ENCODE data around the gene TPD52L2. TPM values are rescaled to one million over a fixed set of nuclear protein-coding genes. Genes with fewer than 3 reads are reported as not detected.

The TPD52L2 gene
- total RNA-seq (53.7 TPM), polyA plus RNA-seq (132 TPM)

DNA sequence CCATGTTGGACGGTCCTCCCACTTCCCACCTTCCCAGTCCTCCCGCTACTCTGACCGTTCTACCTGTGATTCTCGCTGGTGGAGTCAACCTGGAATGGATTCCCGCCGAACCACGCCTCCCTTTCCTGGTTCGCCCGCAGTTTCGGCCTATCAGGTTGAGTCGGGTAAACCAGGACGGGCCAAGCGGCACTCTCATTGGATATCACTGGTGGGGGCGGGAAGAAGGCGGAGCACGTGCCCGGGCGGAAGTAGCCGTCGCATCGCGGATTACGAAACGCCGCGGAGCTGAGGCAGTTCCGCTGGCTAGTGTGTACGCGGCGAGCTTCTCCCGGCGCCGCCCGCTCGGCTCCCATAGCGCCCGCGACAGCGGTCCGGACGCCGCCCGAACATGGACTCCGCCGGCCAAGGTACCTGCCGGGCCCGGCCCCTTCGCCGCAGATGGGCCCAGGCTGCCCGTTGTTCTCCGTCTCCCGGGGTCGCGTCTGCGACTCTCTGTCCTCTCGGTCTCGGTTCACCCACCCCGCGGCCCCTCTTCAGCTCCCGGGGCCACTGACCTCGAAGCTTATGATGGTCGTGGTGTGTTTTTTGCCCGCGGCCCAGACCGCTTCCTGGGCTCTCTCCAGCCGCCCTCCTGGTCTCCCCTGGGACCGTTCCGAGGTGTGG is at the start of gene TPD52L2:
TSS of gene TPD52L2 (plus strand) at position 293 of the 663 bp plus-strand sequence. CDS start at position 389, 96 bp downstream.
- Histone ChIP-seq H3K27ac (ENCODE audit: low read depth) (peak within 1 kb of the TSS; percentile 90), H3K4me3 (ENCODE audit: low read depth, low read length) (peak within 1 kb of the TSS; percentile 68), H3K36me3 (ENCODE audit: insufficient read depth) (no peaks in the 10 kb centered on the region), H3K4me1 (ENCODE audit: insufficient read depth) (no peaks in the 10 kb centered on the region)
- WGBS, result under 1% methylated on average over 68 of the region's 68 CpGs
- DNase-seq (ENCODE audit: extremely low spot score), result peak; percentile 96

GRCh38 chr20:63815615-63816253 is 49.3 kb upstream of the TPD52L2 start:
- Histone ChIP-seq H3K4me3 (ENCODE audit: low read depth, low read length) (no peak overlapping the region), H3K4me1 (ENCODE audit: insufficient read depth) (no peaks in the 10 kb centered on the region), H3K36me3 (ENCODE audit: insufficient read depth) (no peaks in the 10 kb centered on the region), H3K27ac (ENCODE audit: low read depth) (no peak overlapping the region)
- 90% methylated on average over 14 of the region's 14 CpGs for WGBS
- DNase-seq (ENCODE audit: extremely low spot score), result no peak

- H3K36me3 ChIP-seq (ENCODE audit: insufficient read depth), result no peaks in the 10 kb centered on the region
- no peak for DNase-seq (ENCODE audit: extremely low spot score)
- WGBS, result 56% methylated on average over 24 of the region's 24 CpGs
- no peaks in the 10 kb centered on the region for H3K4me1 ChIP-seq (ENCODE audit: insufficient read depth)
- no peak overlapping the region for H3K4me3 ChIP-seq (ENCODE audit: low read depth, low read length)
- no peak overlapping the region for H3K27ac ChIP-seq (ENCODE audit: low read depth)
These were observed 45.7 kb upstream of the TPD52L2 start for GRCh38 chr20:63819224-63819921.

DNA sequence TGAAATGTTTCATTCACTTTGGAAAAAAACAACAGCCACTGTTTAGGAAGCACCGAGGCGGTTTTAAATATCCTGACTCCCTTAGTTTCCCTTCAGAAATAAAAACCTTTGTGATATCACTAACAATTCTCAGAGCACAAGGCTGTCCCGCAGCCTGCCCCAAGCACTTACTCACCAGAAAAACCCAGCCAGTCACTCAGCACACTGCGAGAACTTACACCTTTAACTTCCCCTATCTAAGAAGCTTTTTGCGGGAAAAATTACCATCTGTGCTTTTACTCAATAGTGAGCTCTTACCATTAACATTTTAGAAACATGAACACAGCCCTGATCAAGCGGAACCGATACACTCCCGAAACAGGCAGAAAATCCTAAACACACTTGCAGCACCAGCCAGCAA is 43.3 kb upstream of the TPD52L2 start:
- no peak for DNase-seq (ENCODE audit: extremely low spot score)
- WGBS, result 93% methylated on average over 8 of the region's 8 CpGs
- Histone ChIP-seq H3K36me3 (ENCODE audit: insufficient read depth) (no peaks in the 10 kb centered on the region), H3K4me1 (ENCODE audit: insufficient read depth) (no peaks in the 10 kb centered on the region), H3K4me3 (ENCODE audit: low read depth, low read length) (no peak overlapping the region), H3K27ac (ENCODE audit: low read depth) (no peak overlapping the region)

GRCh38 chr20:63822276-63822696 is 42.8 kb upstream of the TPD52L2 start:
- DNase-seq (ENCODE audit: extremely low spot score), result no peak
- 82% methylated on average over 15 of the region's 15 CpGs for WGBS
- no peak overlapping the region for H3K27ac ChIP-seq (ENCODE audit: low read depth)

GRCh38 chr20:63823691-63824311 is 41.3 kb upstream of the TPD52L2 start:
- no peak for DNase-seq (ENCODE audit: extremely low spot score)
- H3K36me3 ChIP-seq (ENCODE audit: insufficient read depth), result no peaks in the 10 kb centered on the region
- WGBS, result 59% methylated on average over 12 of the region's 12 CpGs
- H3K4me1 ChIP-seq (ENCODE audit: insufficient read depth), result no peaks in the 10 kb centered on the region
- H3K4me3 ChIP-seq (ENCODE audit: low read depth, low read length), result no peak overlapping the region
- no peak overlapping the region for H3K27ac ChIP-seq (ENCODE audit: low read depth)

More at GRCh38 chr20:63822276-63822696, 42.8 kb upstream of the TPD52L2 start:
- Histone ChIP-seq H3K4me3 (ENCODE audit: low read depth, low read length) (no peak overlapping the region), H3K4me1 (ENCODE audit: insufficient read depth) (no peaks in the 10 kb centered on the region), H3K36me3 (ENCODE audit: insufficient read depth) (no peaks in the 10 kb centered on the region)

DNA sequence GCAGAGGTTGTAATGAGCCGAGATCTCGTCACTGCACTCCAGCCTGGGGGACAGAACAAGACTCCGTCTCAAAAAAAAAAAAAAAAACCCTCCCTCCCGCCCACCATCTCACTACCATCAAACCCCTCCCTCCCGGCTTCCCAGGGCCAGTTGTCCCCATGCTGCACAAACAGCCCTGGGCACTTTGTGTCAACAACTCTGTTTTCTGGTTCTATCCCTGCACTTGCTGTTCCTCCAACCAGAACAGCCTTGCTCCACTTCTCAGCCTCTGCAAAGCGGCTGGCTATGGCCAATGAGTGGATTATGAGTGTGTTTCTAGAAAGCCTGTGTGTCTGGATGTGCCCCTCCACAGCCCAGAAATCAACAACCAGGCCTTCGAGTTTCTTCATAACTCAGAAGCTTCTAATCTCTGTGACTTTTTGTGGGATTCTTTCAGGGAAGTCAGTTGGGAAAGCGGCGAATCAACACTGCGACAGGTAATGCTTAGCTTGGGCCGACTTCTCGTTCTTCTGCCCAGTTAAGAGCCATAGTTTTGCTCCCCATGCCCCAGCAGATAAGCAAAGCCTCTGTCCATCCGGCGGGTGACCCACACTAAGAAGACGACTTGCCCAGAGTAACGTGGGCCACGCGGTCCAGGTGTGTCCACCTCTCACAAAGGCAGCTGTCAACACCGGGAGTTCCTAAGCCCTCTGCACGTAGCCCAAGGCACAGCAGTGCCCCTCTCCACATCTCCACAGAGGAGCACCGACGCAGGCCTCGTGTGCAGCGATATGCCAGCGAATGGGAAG is 39.5 kb upstream of the TPD52L2 start:
- Histone ChIP-seq H3K4me1 (ENCODE audit: insufficient read depth) (no peaks in the 10 kb centered on the region), H3K36me3 (ENCODE audit: insufficient read depth) (no peaks in the 10 kb centered on the region), H3K27ac (ENCODE audit: low read depth) (no peak overlapping the region), H3K4me3 (ENCODE audit: low read depth, low read length) (no peak overlapping the region)
- 85% methylated on average over 25 of the region's 25 CpGs for WGBS
- no peak for DNase-seq (ENCODE audit: extremely low spot score)

- 78% methylated on average over 13 of the region's 13 CpGs for WGBS
- Histone ChIP-seq H3K36me3 (ENCODE audit: insufficient read depth) (no peaks in the 10 kb centered on the region), H3K4me1 (ENCODE audit: insufficient read depth) (no peaks in the 10 kb centered on the region), H3K4me3 (ENCODE audit: low read depth, low read length) (no peak overlapping the region), H3K27ac (ENCODE audit: low read depth) (no peak overlapping the region)
- DNase-seq (ENCODE audit: extremely low spot score), result no peak
These were observed 38.3 kb upstream of the TPD52L2 start for GRCh38 chr20:63826753-63827152.

- H3K27ac ChIP-seq (ENCODE audit: low read depth), result no peak overlapping the region
- no peak for DNase-seq (ENCODE audit: extremely low spot score)
These were observed 36.9 kb upstream of the TPD52L2 start for GRCh38 chr20:63828124-63828523.

GRCh38 chr20:63828545-63828944 is 36.5 kb upstream of the TPD52L2 start:
- no peak for DNase-seq (ENCODE audit: extremely low spot score)
- Histone ChIP-seq H3K4me1 (ENCODE audit: insufficient read depth) (no peaks in the 10 kb centered on the region), H3K27ac (ENCODE audit: low read depth) (no peak overlapping the region), H3K4me3 (ENCODE audit: low read depth, low read length) (no peak overlapping the region), H3K36me3 (ENCODE audit: insufficient read depth) (no peaks in the 10 kb centered on the region)
- 76% methylated on average over 14 of the region's 14 CpGs for WGBS

More at GRCh38 chr20:63828124-63828523, 36.9 kb upstream of the TPD52L2 start:
- 96% methylated on average over 8 of the region's 8 CpGs for WGBS
- Histone ChIP-seq H3K4me3 (ENCODE audit: low read depth, low read length) (no peak overlapping the region), H3K4me1 (ENCODE audit: insufficient read depth) (no peaks in the 10 kb centered on the region), H3K36me3 (ENCODE audit: insufficient read depth) (no peaks in the 10 kb centered on the region)

GRCh38 chr20:63828951-63829350 is 36.1 kb upstream of the TPD52L2 start:
- Histone ChIP-seq H3K4me1 (ENCODE audit: insufficient read depth) (no peaks in the 10 kb centered on the region), H3K27ac (ENCODE audit: low read depth) (no peak overlapping the region), H3K4me3 (ENCODE audit: low read depth, low read length) (no peak overlapping the region), H3K36me3 (ENCODE audit: insufficient read depth) (no peaks in the 10 kb centered on the region)
- 75% methylated on average over 10 of the region's 10 CpGs for WGBS
- DNase-seq (ENCODE audit: extremely low spot score), result no peak

GRCh38 chr20:63829603-63829944 is 35.5 kb upstream of the TPD52L2 start:
- no peak for DNase-seq (ENCODE audit: extremely low spot score)
- Histone ChIP-seq H3K4me3 (ENCODE audit: low read depth, low read length) (peak overlapping the region; percentile 85), H3K36me3 (ENCODE audit: insufficient read depth) (no peaks in the 10 kb centered on the region), H3K27ac (ENCODE audit: low read depth) (no peak overlapping the region), H3K4me1 (ENCODE audit: insufficient read depth) (no peaks in the 10 kb centered on the region)
- WGBS, result 19% methylated on average over 10 of the region's 10 CpGs
